UCSD-AML1 (cell line): ENCODE data around the gene EFCAB6.

Source experiments
- DNase-seq: peaks from one replicate; lab custom pipeline; 2025; ENCODE audit not compliant: unreplicated experiment; lab: John Stamatoyannopoulos, UW

Gene EFCAB6

DNA sequence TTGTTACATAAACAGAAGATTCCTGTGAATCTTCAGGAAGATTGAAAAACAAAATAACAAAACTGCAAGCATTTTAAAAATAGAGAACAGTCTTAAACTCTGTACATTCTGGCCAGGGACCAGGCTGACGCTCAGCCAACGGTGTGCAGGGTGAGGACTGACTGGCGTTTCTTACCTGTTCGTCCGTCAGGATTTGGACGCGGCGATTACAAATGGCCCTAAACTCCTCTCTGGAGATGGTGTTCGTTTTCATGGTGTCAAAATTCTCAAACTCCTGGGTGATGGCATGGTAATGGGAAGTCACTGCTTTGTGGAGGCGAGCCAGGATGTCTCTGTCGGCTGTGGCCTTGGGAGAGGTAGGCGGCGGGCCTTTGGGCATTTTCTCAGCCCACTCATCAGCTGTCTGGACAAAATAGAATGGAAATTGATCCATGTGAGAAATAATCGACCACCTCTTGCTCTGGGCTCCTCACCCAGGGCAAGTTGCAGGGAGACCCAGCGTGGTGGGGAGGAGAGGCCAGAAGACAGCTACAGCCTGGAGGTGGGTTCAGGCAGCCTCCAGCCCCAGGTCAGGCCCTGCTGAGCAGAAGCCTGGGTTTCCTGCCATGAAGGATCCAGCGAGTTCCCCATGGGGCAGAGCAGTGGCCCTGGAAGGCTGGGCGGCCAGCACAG is 257.3 kb downstream of the EFCAB6 start:
- DNase-seq, result no peak

DNA sequence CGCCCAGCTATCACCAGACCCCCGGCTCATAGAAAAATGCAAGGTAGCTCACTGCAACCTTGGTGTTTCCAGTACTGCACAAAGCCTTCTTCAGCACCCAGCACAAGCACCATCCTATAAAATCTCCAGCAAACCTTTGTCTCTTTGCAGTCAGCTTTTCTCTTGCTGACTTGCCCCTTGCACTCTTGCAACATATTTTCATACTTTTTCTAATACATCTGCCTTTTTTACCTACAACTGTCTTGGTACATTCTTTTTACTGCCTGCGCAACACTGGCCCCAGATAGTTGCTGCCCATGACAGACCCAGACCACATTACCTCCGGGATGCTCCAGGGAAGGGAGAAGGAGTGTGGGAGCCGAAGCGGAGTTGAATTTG is 257.9 kb downstream of the EFCAB6 start:
- DNase-seq, result no peak

GRCh38 chr22:43553451-43554258 is 258.4 kb downstream of the EFCAB6 start:
- no peak for DNase-seq

- no peak for DNase-seq
These were observed 261.4 kb downstream of the EFCAB6 start for GRCh38 chr22:43550672-43551071.

DNA sequence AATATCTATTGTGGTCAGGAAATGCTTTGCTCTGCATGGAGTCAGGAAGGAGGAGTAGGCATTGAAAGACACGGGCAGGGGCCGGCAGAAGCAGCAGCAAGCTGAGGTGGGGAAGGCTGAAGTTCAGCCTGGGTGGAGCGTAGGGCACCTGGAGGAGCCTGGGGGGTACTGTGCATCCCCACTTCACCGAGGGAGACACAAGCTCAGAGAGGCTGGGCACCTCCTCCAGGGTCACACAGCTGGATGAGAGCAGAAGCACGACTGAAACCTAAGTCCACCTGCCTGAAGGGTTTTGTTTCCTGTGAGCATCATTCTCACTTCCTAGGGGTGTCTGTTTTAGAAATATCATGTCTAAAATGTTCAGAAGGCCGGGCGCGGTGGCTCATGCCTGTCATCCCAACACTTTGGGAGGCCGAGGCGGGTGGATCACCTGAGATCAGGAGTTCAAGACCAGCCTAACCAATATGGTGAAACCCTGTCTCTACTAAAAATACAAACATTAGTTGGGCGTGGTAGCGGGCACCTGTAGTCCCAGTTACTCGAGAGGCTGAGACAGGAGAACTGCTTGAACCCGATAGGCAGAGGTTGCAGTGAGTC is 262.0 kb downstream of the EFCAB6 start:
- no peak for DNase-seq

GRCh38 chr22:43546186-43546585 is 265.9 kb downstream of the EFCAB6 start:
- no peak for DNase-seq

GRCh38 chr22:43544289-43544673 is 267.8 kb downstream of the EFCAB6 start:
- no peak for DNase-seq

DNA sequence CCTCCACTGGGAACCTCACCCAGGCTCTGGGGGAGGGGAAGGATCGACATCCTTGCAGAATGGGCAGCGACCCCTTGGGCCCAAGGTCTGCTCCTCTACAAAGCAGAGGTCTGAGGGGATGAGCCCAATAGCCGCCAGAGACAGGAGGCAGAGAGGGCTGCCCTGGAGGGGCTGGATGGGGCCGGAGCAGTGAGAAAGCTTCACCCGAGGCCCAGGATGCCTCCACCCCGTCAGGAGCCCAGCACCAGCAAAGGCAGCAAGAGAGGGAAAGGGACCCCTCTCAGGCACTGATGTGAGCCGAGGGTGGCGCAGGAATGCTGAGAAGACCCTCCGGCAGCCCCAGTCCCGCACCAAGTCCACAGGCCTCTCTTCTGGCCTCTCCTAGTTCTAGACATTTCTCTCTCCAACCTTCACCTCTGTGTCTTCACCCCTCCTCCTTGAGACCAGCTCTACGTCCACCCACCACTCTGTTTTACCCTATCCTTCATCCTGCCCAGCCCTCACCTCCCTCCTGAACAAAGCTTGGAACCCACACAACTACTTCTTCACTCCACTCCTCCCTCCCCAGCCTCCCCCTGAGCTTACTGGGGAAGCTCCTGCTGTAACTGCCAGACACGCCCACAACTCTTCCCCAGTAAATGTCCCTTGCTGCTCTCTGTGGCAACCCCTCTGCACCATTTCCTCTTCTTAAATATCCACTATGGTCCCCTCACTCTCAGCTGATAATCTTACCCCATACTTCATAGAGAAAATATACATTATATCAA is 268.4 kb downstream of the EFCAB6 start:
- DNase-seq, result no peak

DNA sequence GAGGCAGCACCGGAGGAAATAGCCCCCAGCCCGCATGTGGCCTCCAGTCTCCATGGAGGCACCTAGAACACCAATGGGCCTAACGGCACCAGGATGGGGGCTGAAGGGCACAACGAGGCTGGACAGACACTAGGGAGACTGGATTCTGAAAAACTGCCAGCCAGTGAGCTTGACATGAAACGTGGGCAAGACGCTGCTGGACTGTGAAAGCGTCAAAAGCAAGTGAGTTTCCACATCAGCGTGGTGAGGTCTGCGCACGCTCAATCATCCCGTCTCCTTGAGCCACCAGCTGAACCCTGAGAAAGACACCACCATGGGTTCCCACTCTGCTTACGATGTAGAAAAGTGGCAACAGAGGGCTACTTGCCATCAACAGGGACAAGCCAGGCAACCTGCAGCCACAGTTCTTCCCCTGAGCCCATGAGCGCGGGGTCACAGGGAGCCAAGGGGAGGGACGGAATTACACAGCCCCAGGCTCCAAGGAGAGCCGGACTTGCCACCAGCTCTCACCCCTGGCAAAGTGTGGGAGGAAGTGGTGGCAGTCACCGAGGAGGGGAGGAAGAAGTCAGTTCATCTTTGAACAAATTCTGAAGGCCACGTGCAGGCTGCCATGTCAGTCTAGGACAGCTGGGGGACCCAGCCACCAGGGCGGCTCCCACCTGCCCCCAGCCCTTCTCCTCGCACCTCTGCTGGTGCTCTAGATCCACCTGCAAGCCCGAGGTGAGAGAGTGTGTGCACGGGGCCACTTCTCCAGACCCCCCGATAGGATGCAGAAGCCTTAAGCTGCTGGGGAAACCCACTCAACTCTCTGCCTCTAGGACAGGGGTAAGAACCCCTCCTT is 269.2 kb downstream of the EFCAB6 start:
- DNase-seq, result no peak

DNA sequence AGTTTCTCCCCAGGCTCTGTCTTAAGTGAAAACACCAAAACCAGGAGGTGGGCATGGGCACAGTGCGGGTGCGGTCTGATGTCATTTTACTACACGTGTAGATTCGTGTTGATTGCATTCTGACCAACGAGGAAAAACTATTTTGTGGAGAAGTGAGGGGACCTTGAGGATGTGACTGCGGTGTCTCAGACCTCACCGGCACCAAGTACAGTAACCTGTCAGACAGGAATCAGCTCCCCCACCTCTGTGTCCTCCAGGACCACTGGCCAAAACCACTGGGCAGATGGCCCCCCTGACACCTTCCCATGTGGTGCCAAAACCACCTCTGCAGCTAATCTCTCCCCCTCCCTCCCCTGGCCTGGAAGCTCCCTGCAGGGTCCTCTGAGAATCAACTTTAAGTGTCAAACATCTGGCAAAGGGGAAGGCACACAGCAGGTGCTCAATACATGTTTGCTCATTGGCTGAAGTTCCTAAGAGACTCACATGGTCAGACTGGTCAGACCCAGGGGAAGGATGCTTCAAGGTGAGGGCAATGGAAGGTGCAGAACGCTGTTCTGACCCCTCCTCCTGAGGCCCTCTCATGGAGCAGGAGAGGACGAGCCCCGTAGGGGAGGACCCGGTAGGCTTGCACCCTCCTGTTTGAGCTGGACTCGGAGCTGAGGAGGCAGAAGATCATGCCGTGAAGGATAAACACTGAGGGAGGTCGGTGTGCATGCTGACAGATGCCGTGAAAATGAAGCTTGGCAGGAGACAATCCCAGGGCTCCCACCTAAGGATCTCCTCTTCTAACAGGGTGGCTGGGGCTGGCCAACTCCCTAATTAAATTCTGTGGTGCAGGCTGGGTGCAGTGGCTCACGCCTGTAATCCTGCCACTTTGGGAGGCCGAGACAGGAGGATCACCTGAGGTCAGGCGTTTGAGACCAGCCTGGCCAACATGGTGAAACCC is 270.4 kb downstream of the EFCAB6 start:
- DNase-seq, result no peak

GRCh38 chr22:43541022-43541421 is 271.1 kb downstream of the EFCAB6 start:
- no peak for DNase-seq

- DNase-seq, result no peak
These were observed 271.6 kb downstream of the EFCAB6 start for GRCh38 chr22:43540529-43540923.

DNA sequence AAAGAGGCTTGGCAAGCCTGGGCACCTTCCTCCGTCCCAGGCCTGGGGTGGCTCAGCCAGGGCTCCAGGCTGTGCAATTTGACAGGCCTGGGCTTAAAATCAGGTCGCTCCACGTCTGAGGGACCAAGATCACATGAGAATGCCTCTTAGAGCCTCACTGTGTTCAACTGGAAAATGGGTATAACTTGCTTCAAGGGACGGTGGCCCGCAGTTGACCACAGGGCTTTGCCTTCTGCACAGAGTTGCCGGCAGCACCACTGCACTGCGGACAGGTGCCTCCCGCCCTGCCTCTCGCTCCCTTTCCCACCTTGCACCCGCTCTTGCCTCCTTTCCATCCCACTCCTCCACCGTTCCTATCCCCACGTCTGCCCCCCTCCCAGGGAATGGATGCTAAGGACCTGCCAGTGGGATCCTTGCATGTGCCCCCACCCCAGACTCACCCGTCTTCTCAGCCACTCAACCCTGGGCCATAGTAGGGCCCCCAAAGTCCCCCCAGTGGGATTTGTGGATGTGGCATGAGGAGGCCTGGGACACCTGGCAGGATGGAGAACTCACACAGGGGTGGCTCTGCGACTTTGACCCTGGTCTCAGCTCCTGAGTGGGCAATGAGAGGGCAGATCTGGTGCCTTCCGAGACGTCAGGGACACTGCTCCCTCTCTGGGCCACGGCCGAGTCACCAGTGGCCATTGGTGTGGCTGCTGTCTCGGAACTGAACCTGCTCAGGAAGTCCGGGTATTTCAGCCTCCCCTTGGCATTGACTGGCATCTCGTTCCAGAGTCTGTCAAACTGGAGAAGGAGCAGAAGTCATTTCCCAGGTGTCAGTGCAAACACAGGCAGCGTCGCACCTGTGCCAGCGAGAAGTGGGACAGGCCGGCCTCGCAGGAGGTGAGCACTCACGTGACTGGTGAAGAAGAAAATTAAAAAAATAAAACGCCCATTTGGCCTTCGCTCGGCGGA is 272.3 kb downstream of the EFCAB6 start:
- no peak for DNase-seq

- peak; percentile 34 for DNase-seq
These were observed 275.0 kb downstream of the EFCAB6 start for GRCh38 chr22:43537019-43537585.

DNA sequence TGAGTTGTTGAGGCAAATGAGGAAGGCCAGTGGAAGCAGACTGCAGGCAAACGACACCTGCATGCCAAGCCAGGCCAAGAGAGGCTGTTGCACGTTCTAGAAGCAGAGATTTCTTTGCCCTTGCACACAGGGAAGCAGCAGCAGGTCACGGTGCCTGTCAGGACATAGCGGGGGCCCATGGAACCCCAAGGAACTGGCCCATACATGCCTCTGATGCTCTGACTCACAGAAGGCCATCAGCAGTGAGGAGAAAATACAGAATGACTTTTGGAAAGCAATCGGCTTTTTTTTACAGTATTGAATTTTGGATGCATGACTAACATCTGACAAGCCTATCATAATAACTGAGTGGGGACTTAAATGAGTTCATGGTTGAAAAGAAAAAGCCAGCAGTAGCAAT is 276.4 kb downstream of the EFCAB6 start:
- DNase-seq, result no peak

- no peak for DNase-seq
These were observed 276.8 kb downstream of the EFCAB6 start for GRCh38 chr22:43535336-43535735.

GRCh38 chr22:43534916-43535315 is 277.2 kb downstream of the EFCAB6 start:
- DNase-seq, result no peak
